GM12878 (cell line): ENCODE measurements around the gene STK39. TPM values are rescaled to one million over a fixed set of nuclear protein-coding genes. Genes with fewer than 3 reads are reported as not detected.

Experiments
- ATAC-seq: fragments of 200-7000 bp; cut with Tn5 transposase; 3 replicates; pipeline ENCODE4 v1.9.1; 2020; ENCODE audit warnings: mild to moderate bottlenecking, moderate library complexity
- BruUV-seq: library from RNA; stranded (reverse); fragments of 400-500 nt; replicated peaks from 2 replicates; lab custom pipeline; 2021; lab: Mats Ljungman, UMichigan
- CTCF ChIA-PET: fragments of 300-600 bp; sonication (Branson Sonifier 250); formaldehyde crosslinking; extraction: SDS; loops from one replicate; lab custom pipeline; 2021; ENCODE audit warnings: inconsistent platforms; lab: Yijun Ruan, JAX
- POLR2A ChIA-PET: fragments of 350-600 bp; formaldehyde crosslinking; extraction: SDS; loops from one replicate; lab custom pipeline; 2021; ENCODE audit warnings: inconsistent platforms; lab: Charles Lee
- RAD21 ChIA-PET: fragments of 300-600 bp; sonication (Branson Sonifier 250); formaldehyde crosslinking; loops from one replicate; lab custom pipeline; 2023; ENCODE audit warnings: antibody characterized with exemption; ENCODE audit not compliant: unreplicated experiment; lab: Charles Lee
- SMC1A ChIA-PET: fragments of 300-600 bp; sonication (Branson Sonifier 250); formaldehyde crosslinking; loops from one replicate; lab custom pipeline; 2023; ENCODE audit not compliant: unreplicated experiment, uncharacterized antibody; lab: Charles Lee
- DNase-seq: peaks from one replicate; pipeline ENCODE4 v3.0.0-alpha.2; 2011; ENCODE audit warnings: low read depth, low spot score
- FAIRE-seq: peaks from 3 replicates; lab custom pipeline; 2011; peaks lifted over from hg19 to GRCh38; lab: Jason Lieb, UNC
- H2AFZ ChIP-seq: 2 replicates; pipeline ENCODE4 v1.6.0; 2011; ENCODE audit warnings: low read depth, low read length, control low read depth; ENCODE audit not compliant: control insufficient read depth
- H3K27ac ChIP-seq: 2 replicates; pipeline ENCODE4 v1.5.1; 2011; ENCODE audit warnings: control low read depth; ENCODE audit not compliant: control insufficient read depth, insufficient read depth
- H3K27me3 ChIP-seq, 2 experiments: replicated peaks in 1 of 2; 2 replicates each; pipeline versions ENCODE4 v1.6.0 to v1.6.1; 2011; ENCODE audit warnings: low read length in 1 of 2; ENCODE audit not compliant: control insufficient read depth in 2 of 2, insufficient read depth in 2 of 2
- H3K36me3 ChIP-seq, 2 experiments: 2 replicates each; pipeline ENCODE4 v1.5.1; 2011; ENCODE audit warnings: low read length in 1 of 2; ENCODE audit not compliant: control insufficient read depth in 2 of 2, insufficient read depth in 2 of 2
- H3K4me1 ChIP-seq: 2 replicates; pipeline ENCODE4 v1.6.1; 2011; ENCODE audit warnings: mild to moderate bottlenecking, low read length, moderate library complexity, mixed read lengths; ENCODE audit not compliant: control insufficient read depth, insufficient read depth
- H3K4me2 ChIP-seq: 2 replicates; pipeline ENCODE4 v1.6.0; 2011; ENCODE audit warnings: control low read depth; ENCODE audit not compliant: control insufficient read depth, insufficient read depth
- H3K4me3 ChIP-seq: fragments of 200-600 bp; sonication (generic); 2 replicates; pipeline ENCODE4 v1.5.1; 2016
- H3K79me2 ChIP-seq: 2 replicates; pipeline ENCODE4 v1.6.0; 2011; ENCODE audit warnings: low read length; ENCODE audit not compliant: control insufficient read depth, insufficient read depth
- H3K9ac ChIP-seq: 2 replicates; pipeline ENCODE4 v1.8.0; 2011; ENCODE audit warnings: low read length, control low read depth, mixed read lengths; ENCODE audit not compliant: control insufficient read depth, insufficient read depth
- H3K9me3 ChIP-seq: replicated peaks from 3 replicates; pipeline ENCODE4 v1.5.1; 2011; ENCODE audit warnings: mild to moderate bottlenecking, low read length; ENCODE audit not compliant: control insufficient read depth, insufficient read depth
- H4K20me1 ChIP-seq: 2 replicates; pipeline ENCODE4 v1.6.0; 2011; ENCODE audit not compliant: control insufficient read depth, insufficient read depth
- ATF3 ChIP-seq: IDR thresholded peaks from 2 replicates; pipeline ENCODE4 v1.6.1; 2011; ENCODE audit warnings: low read depth, mild to moderate bottlenecking, low read length, moderate library complexity, borderline replicate concordance; ENCODE audit errors: extremely low read depth
- CTCF ChIP-seq, 3 experiments: IDR thresholded peaks in 2 of 3; conservative IDR thresholded peaks in 1 of 3; 2 replicates each; pipeline ENCODE4 v1.5.1; 2011; ENCODE audit warnings: low read depth in 3 of 3, low read length in 3 of 3, mild to moderate bottlenecking in 3 of 3, control low read depth in 2 of 3, moderate library complexity in 2 of 3, inconsistent platforms in 1 of 3, mixed read lengths in 1 of 3; ENCODE audit not compliant: control insufficient read depth in 2 of 3, insufficient read depth in 1 of 3; ENCODE audit errors: extremely low read depth in 1 of 3
- LARP7 ChIP-seq: fragments of 450-650 bp; IDR thresholded peaks from 2 replicates; pipeline ENCODE4 v1.6.1; 2017; ENCODE audit warnings: mild to moderate bottlenecking
- NKRF ChIP-seq: fragments of 450-650 bp; conservative IDR thresholded peaks from 2 replicates; pipeline ENCODE4 v1.6.1; 2017; ENCODE audit warnings: mild to moderate bottlenecking, moderate library complexity
- TAF1 ChIP-seq: IDR thresholded peaks from 2 replicates; pipeline ENCODE4 v1.6.1; 2011; ENCODE audit warnings: mild to moderate bottlenecking, low read depth, low read length, borderline replicate concordance
- ZNF217 ChIP-seq: fragments of 450-650 bp; IDR thresholded peaks from 2 replicates; pipeline ENCODE4 v1.6.1; 2017; ENCODE audit warnings: antibody characterized with exemption, mild to moderate bottlenecking
- ZSCAN29 ChIP-seq: fragments of 450-650 bp; IDR thresholded peaks from 2 replicates; pipeline ENCODE4 v1.6.1; 2017; ENCODE audit warnings: mild to moderate bottlenecking, moderate library complexity
- WGBS: methylation state at CpG from one replicate; pipeline ENCODE4 v1.1.6; 2016; ENCODE audit warnings: low lambda C conversion rate; ENCODE audit not compliant: insufficient replicate concordance, insufficient coverage; ENCODE audit errors: missing lambda C conversion rate; 5-methylcytosine and 5-hydroxymethylcytosine counted together
- in situ Hi-C: fragments of 300-500 bp; cut with MboI; formaldehyde crosslinking; loops from 9 replicates; pipeline ENCODE4 v1.14.3; 2018; ENCODE audit warnings: mixed read lengths
- intact Hi-C: fragments of 100-400 bp; cut with micrococcal nuclease; formaldehyde crosslinking; loops from one replicate; pipeline ENCODE4 v1.14.2; 2022; ENCODE audit not compliant: unreplicated experiment
- polyA plus RNA-seq, 11 experiments: library from polyadenylated mRNA; depleted of rRNA in 4 of 11; unstranded in 6 of 11; stranded (reverse) in 5 of 11; fragments of >200 nt; fragmentation: Nextera tagmentation in 4 of 11; fragmentation: Illumina TruSeq in 1 of 11; extraction: Ambion mirVana in 4 of 11; extraction: Trizol in 1 of 11; gene quantifications; 1 replicate in 1 of 11; 2 replicates in 10 of 11; pipeline versions ENCODE4 v1.2.1 to v1.2.3, GENCODE V29; 2011 to 2016; ENCODE audit warnings: inconsistent platforms in 2 of 11, missing spikeins in 2 of 11, low read depth in 1 of 11
- total RNA-seq, 4 experiments: library from RNA; depleted of rRNA in 3 of 4; stranded (reverse); fragments of >200 nt in 3 of 4; fragmentation: Illumina TruSeq in 1 of 4; extraction: Trizol in 1 of 4; gene quantifications; 2 replicates each; pipeline versions ENCODE4 v1.2.1 to v1.2.3, GENCODE V29; 2013 to 2021

Gene STK39
- total and polyA plus RNA-seq, 10 of the 15 experiments (the other 5 are each of a cell fraction or from before 2014, with no cell fraction given) = 0.03 to 0.21 (median 0.07) TPM; not detected in 5

GRCh38 chr2:168188002-168188401 is 59.4 kb downstream of the STK39 start:
- Histone ChIP-seq H3K9me3 (no peaks in the 10 kb centered on the region), H3K27me3 (peaks cover 1 to 2% of the 10 kb centered on the region in 2 experiments), H4K20me1 (no peaks in the 10 kb centered on the region; the same call in 1 of the 2 replicates), H3K4me2 (no peak overlapping the region), H3K36me3 (no peaks in the 10 kb centered on the region), H2AFZ (no peak overlapping the region), H3K4me3 (no peak overlapping the region), H3K79me2 (no peaks in the 10 kb centered on the region), H3K9ac (no peak overlapping the region), H3K27ac (no peak overlapping the region), H3K4me1 (no peaks in the 10 kb centered on the region)
- BruUV-seq = no TSS peak
- ChIA-PET SMC1A (no interaction called here), CTCF (no interaction called here), RAD21 (no interaction called here), POLR2A (no interaction called here)
- in situ Hi-C loops = no loop called here
- DNase-seq = no peak
- ATAC-seq = no peak
- no peak for TF ChIP-seq ZNF217
- no peak for TF ChIP-seq CTCF (IDR thresholded peaks at IDR 0.05 in 2 of 3, conservative IDR thresholded peaks at IDR 0.05 in 1 of 3; ENCODE audit: control insufficient read depth in 2 of 3, extremely low read depth in 1 of 3, insufficient read depth in 1 of 3, low read depth in 3 of 3, low read length in 3 of 3)
- TF ChIP-seq NKRF = no peak
- no peak for TF ChIP-seq ATF3
- no peak for TF ChIP-seq TAF1
- TF ChIP-seq LARP7 = no peak
- TF ChIP-seq ZSCAN29 = no peak
- WGBS = 43% methylated on average over 2 of the region's 2 CpGs
- no peak for FAIRE-seq
- intact Hi-C loops = no loop called here
